Measurements from ENCODE around the gene CCDC24. TPM values are rescaled to one million over a fixed set of nuclear protein-coding genes. Genes with fewer than 3 reads are reported as not detected.

Gene CCDC24
- total and polyA plus RNA-seq, 8 donors = 9.9 to 17.7 (median 12.9) TPM

GRCh38 chr1:44012941-44013609, 21.7 kb downstream of the CCDC24 start:
- ATAC-seq = no peak
- no peak for TF ChIP-seq CTCF (IDR thresholded peaks at IDR 0.05)
- DNase-seq = no peak
- no peaks in the 10 kb centered on the region for H3K9me3 ChIP-seq
- intact Hi-C loops (cut with DNase I) = no loop called here
- no peaks in the 10 kb centered on the region for H3K36me3 ChIP-seq
- H3K4me3 ChIP-seq = no peak overlapping the region
- H3K4me1 ChIP-seq = no peaks in the 10 kb centered on the region
- H3K27me3 ChIP-seq = no peaks in the 10 kb centered on the region
- no peak overlapping the region for H3K27ac ChIP-seq

GRCh38 chr1:44013949-44014348, 22.6 kb downstream of the CCDC24 start:
- Histone ChIP-seq H3K9me3 (no peaks in the 10 kb centered on the region), H3K27me3 (no peaks in the 10 kb centered on the region)

GRCh38 chr1:44014365-44015104, 23.1 kb downstream of the CCDC24 start:
- intact Hi-C loops (cut with DNase I) = no loop called here
- Histone ChIP-seq H3K27me3 (no peaks in the 10 kb centered on the region), H3K9me3 (no peaks in the 10 kb centered on the region), H3K27ac (no peak overlapping the region), H3K36me3 (no peaks in the 10 kb centered on the region), H3K4me3 (no peak overlapping the region), H3K4me1 (no peaks in the 10 kb centered on the region)
- no peak for TF ChIP-seq CTCF (IDR thresholded peaks at IDR 0.05)
- DNase-seq (no peak), ATAC-seq (no peak)

More at GRCh38 chr1:44013949-44014348, 22.6 kb downstream of the CCDC24 start:
- Histone ChIP-seq H3K4me3 (no peak overlapping the region), H3K36me3 (no peaks in the 10 kb centered on the region), H3K27ac (no peak overlapping the region), H3K4me1 (no peaks in the 10 kb centered on the region)
- intact Hi-C loops (cut with DNase I) = no loop called here
- TF ChIP-seq CTCF (IDR thresholded peaks at IDR 0.05) = no peak
- ATAC-seq = no peak
- no peak for DNase-seq

GRCh38 chr1:44015206-44015605, 23.8 kb downstream of the CCDC24 start:
- Histone ChIP-seq H3K27ac (no peak overlapping the region), H3K9me3 (no peaks in the 10 kb centered on the region), H3K27me3 (no peaks in the 10 kb centered on the region), H3K4me3 (no peak overlapping the region), H3K36me3 (no peaks in the 10 kb centered on the region), H3K4me1 (no peaks in the 10 kb centered on the region)
- intact Hi-C loops (cut with DNase I) = no loop called here
- no peak for TF ChIP-seq CTCF (IDR thresholded peaks at IDR 0.05)
- DNase-seq (no peak), ATAC-seq (no peak)

GRCh38 chr1:44016041-44016889, 24.9 kb downstream of the CCDC24 start:
- Histone ChIP-seq H3K9me3 (no peaks in the 10 kb centered on the region), H3K27ac (no peak overlapping the region), H3K36me3 (no peaks in the 10 kb centered on the region), H3K4me3 (no peak overlapping the region), H3K27me3 (no peaks in the 10 kb centered on the region), H3K4me1 (no peaks in the 10 kb centered on the region)
- no peak for TF ChIP-seq CTCF (IDR thresholded peaks at IDR 0.05)
- ATAC-seq (no peak), DNase-seq (no peak)
- intact Hi-C loops (cut with DNase I) = no loop called here

Data from left lung (tissue), 10 donors.